H1 (cell line): Measurements from ENCODE around the gene BRD4. TPM values are rescaled to one million over a fixed set of nuclear protein-coding genes. Genes with fewer than 3 reads are reported as not detected.

Source experiments
- CTCF ChIA-PET: fragments of 300-600 bp; sonication (Branson Sonifier 250); formaldehyde crosslinking; loops from one replicate; lab custom pipeline; 2021; ENCODE audit not compliant: partially characterized antibody; lab: Charles Lee
- POLR2A ChIA-PET: fragments of 300-600 bp; sonication (Branson Sonifier 250); formaldehyde crosslinking; loops from one replicate; lab custom pipeline; 2021; ENCODE audit warnings: inconsistent platforms; ENCODE audit not compliant: partially characterized antibody; lab: Charles Lee
- DNase-seq, 2 experiments: peaks; one replicate each; pipeline versions ENCODE4 v3.0.0 to v3.0.0-alpha.2; 2010 to 2022; ENCODE audit warnings: low spot score in 2 of 2, low read depth in 1 of 2, mixed read lengths in 1 of 2
- FAIRE-seq: peaks from 2 replicates; lab custom pipeline; 2011; peaks lifted over from hg19 to GRCh38; lab: Jason Lieb, UNC
- H2AFZ ChIP-seq: 2 replicates; pipeline ENCODE4 v1.8.1; 2012; ENCODE audit warnings: low read length, inconsistent platforms
- H2AK5ac ChIP-seq: 2 replicates; pipeline ENCODE4 v1.6.1; 2013; ENCODE audit warnings: low read depth, low read length
- H2BK120ac ChIP-seq: replicated peaks from 2 replicates; pipeline ENCODE3; 2013; ENCODE audit warnings: low read depth, low read length, inconsistent platforms
- H2BK12ac ChIP-seq: 2 replicates; pipeline ENCODE4 v1.6.1; 2013; ENCODE audit warnings: low read depth, low read length
- H2BK15ac ChIP-seq: 2 replicates; pipeline ENCODE4 v1.6.1; 2013; ENCODE audit warnings: low read length
- H2BK20ac ChIP-seq: 2 replicates; pipeline ENCODE4 v1.6.1; 2013; ENCODE audit warnings: low read length
- H2BK5ac ChIP-seq: 2 replicates; pipeline ENCODE4 v1.6.1; 2013; ENCODE audit warnings: low read depth, low read length
- H3K14ac ChIP-seq: 2 replicates; pipeline ENCODE4 v1.6.1; 2013; ENCODE audit warnings: inconsistent platforms; ENCODE audit not compliant: insufficient read length
- H3K18ac ChIP-seq: 2 replicates; pipeline ENCODE4 v1.6.1; 2013; ENCODE audit warnings: low read length; ENCODE audit errors: extremely low read depth
- H3K23ac ChIP-seq: 2 replicates; pipeline ENCODE4 v1.6.1; 2013; ENCODE audit warnings: inconsistent platforms; ENCODE audit not compliant: insufficient read length
- H3K23me2 ChIP-seq: 2 replicates; pipeline ENCODE4 v1.6.1; 2013; ENCODE audit warnings: low read depth, low read length
- H3K27ac ChIP-seq: 2 replicates; pipeline ENCODE4 v1.6.1; 2011; ENCODE audit warnings: low read depth, low read length, inconsistent platforms
- H3K27me3 ChIP-seq, 4 experiments: replicated peaks in 1 of 4; 1 replicate in 1 of 4; 2 replicates in 3 of 4; pipeline versions ENCODE4 v1.6.1 to v1.8.1; 2011 to 2013; ENCODE audit warnings: low read length in 3 of 4, mild to moderate bottlenecking in 3 of 4, inconsistent platforms in 2 of 4, mixed read lengths in 2 of 4, moderate library complexity in 1 of 4; ENCODE audit not compliant: control insufficient read depth in 3 of 4, insufficient read depth in 3 of 4; ENCODE audit errors: extremely low read depth in 1 of 4
- H3K36me3 ChIP-seq, 4 experiments: 2 replicates each; pipeline versions ENCODE4 v1.6.1 to v1.8.1; 2011 to 2013; ENCODE audit warnings: mild to moderate bottlenecking in 4 of 4, low read length in 3 of 4, moderate library complexity in 2 of 4, control low read depth in 1 of 4, inconsistent platforms in 1 of 4; ENCODE audit not compliant: insufficient read depth in 4 of 4, control insufficient read depth in 2 of 4
- H3K4ac ChIP-seq: replicated peaks from 2 replicates; pipeline ENCODE3; 2013; ENCODE audit warnings: low read length, low read depth, mixed read lengths, inconsistent platforms; ENCODE audit not compliant: insufficient read length
- H3K4me1 ChIP-seq, 4 experiments: replicated peaks in 1 of 4; 1 replicate in 1 of 4; 2 replicates in 3 of 4; pipeline versions ENCODE4 v1.6.1 to v1.8.1; 2011 to 2013; ENCODE audit warnings: low read length in 3 of 4, inconsistent platforms in 2 of 4, mixed read lengths in 1 of 4; ENCODE audit not compliant: insufficient read depth in 4 of 4, control insufficient read depth in 3 of 4
- H3K4me2 ChIP-seq, 2 experiments: 2 replicates each; pipeline versions ENCODE4 v1.6.1 to v1.8.1; 2011 to 2013; ENCODE audit warnings: low read depth in 2 of 2, low read length in 2 of 2, control low read depth in 1 of 2, inconsistent platforms in 1 of 2, mild to moderate bottlenecking in 1 of 2; ENCODE audit not compliant: insufficient read depth in 1 of 2
- H3K4me3 ChIP-seq, 4 experiments: fragments of 200-600, 300-600 bp in 1 of 4; sonication (generic), shearing (Covaris generic), sonication (Bioruptor Twin) in 1 of 4; 2 replicates each; pipeline versions ENCODE4 v1.5.1 to v1.8.1; 2011 to 2016; ENCODE audit warnings: low read length in 4 of 4, low read depth in 3 of 4, control low read depth in 2 of 4, inconsistent platforms in 2 of 4, mild to moderate bottlenecking in 2 of 4, mixed read lengths in 1 of 4, moderate library complexity in 1 of 4; ENCODE audit not compliant: insufficient read depth in 2 of 4; ENCODE audit errors: extremely low read depth in 1 of 4
- H3K56ac ChIP-seq: replicated peaks from 2 replicates; pipeline ENCODE3; 2013; ENCODE audit warnings: low read depth, mild to moderate bottlenecking, mixed read lengths, low read length, inconsistent platforms; ENCODE audit not compliant: insufficient read length
- H3K79me1 ChIP-seq: 2 replicates; pipeline ENCODE4 v1.6.1; 2013; ENCODE audit warnings: low read depth, low read length, control low read depth
- H3K79me2 ChIP-seq, 2 experiments: 2 replicates each; pipeline versions ENCODE4 v1.6.1 to v1.8.1; 2012 to 2013; ENCODE audit warnings: low read length in 2 of 2, mild to moderate bottlenecking in 2 of 2, inconsistent platforms in 1 of 2; ENCODE audit not compliant: insufficient read depth in 2 of 2, control insufficient read depth in 1 of 2
- H3K9ac ChIP-seq, 4 experiments: replicated peaks in 1 of 4; 1 replicate in 1 of 4; 2 replicates in 3 of 4; pipeline versions ENCODE4 v1.6.1 to v1.8.1; 2011 to 2013; ENCODE audit warnings: low read depth in 3 of 4, low read length in 3 of 4, control low read depth in 2 of 4, mild to moderate bottlenecking in 2 of 4, moderate library complexity in 2 of 4, inconsistent platforms in 1 of 4; ENCODE audit errors: extremely low read depth in 1 of 4
- H3K9me3 ChIP-seq, 2 experiments: 2 replicates each; pipeline versions ENCODE4 v1.6.1 to v1.8.1; 2012 to 2013; ENCODE audit warnings: mild to moderate bottlenecking in 2 of 2, moderate library complexity in 2 of 2, control low read depth in 1 of 2, inconsistent platforms in 1 of 2, low read depth in 1 of 2, low read length in 1 of 2, mixed read lengths in 1 of 2; ENCODE audit not compliant: insufficient read depth in 2 of 2
- H4K20me1 ChIP-seq, 2 experiments: replicated peaks in 1 of 2; 2 replicates each; pipeline versions ENCODE3 to v1.8.1; 2011 to 2013; ENCODE audit warnings: inconsistent platforms in 2 of 2, low read length in 2 of 2, mild to moderate bottlenecking in 1 of 2; ENCODE audit not compliant: insufficient read depth in 2 of 2, control insufficient read depth in 1 of 2
- H4K5ac ChIP-seq: 2 replicates; pipeline ENCODE4 v1.6.1; 2013; ENCODE audit warnings: low read length, low read depth, mixed read lengths, inconsistent platforms; ENCODE audit not compliant: insufficient read length
- H4K8ac ChIP-seq: 2 replicates; pipeline ENCODE4 v1.8.0; 2013; ENCODE audit warnings: mild to moderate bottlenecking, moderate library complexity, low read length, inconsistent platforms; ENCODE audit not compliant: insufficient read depth; ENCODE audit errors: extremely low read depth
- H4K91ac ChIP-seq: replicated peaks from 2 replicates; pipeline ENCODE3; 2013; ENCODE audit warnings: low read length, mixed read lengths, inconsistent platforms; ENCODE audit not compliant: insufficient read length
- EGR1 ChIP-seq: IDR thresholded peaks from 2 replicates; pipeline ENCODE4 v1.6.1; 2011; ENCODE audit warnings: low read depth, low read length, borderline replicate concordance
- GABPA ChIP-seq: IDR thresholded peaks from 2 replicates; pipeline ENCODE4 v1.6.1; 2011; ENCODE audit warnings: mild to moderate bottlenecking, low read length, moderate library complexity, borderline replicate concordance; ENCODE audit not compliant: insufficient read depth
- POU5F1 ChIP-seq: IDR thresholded peaks from 2 replicates; pipeline ENCODE4 v1.6.1; 2011; ENCODE audit warnings: low read depth, mild to moderate bottlenecking, low read length, moderate library complexity
- SIN3A ChIP-seq, 2 experiments: IDR thresholded peaks in 1 of 2; conservative IDR thresholded peaks in 1 of 2; 2 replicates each; pipeline ENCODE4 v1.6.1; 2011 to 2012; ENCODE audit warnings: low read length in 2 of 2, improper control_type of control experiment in 1 of 2, low read depth in 1 of 2, mild to moderate bottlenecking in 1 of 2
- SIX5 ChIP-seq: IDR thresholded peaks from 2 replicates; pipeline ENCODE4 v1.6.1; 2011; ENCODE audit warnings: mild to moderate bottlenecking, low read depth, low read length
- TAF7 ChIP-seq: optimal IDR thresholded peaks from 2 replicates; pipeline ENCODE3; 2011; ENCODE audit warnings: low read depth, mild to moderate bottlenecking, inconsistent platforms, low read length, moderate library complexity, borderline replicate concordance
- WGBS, 2 experiments: shearing (Covaris generic) in 1 of 2; methylation state at CpG; one replicate each; pipeline versions ENCODE4 v1.1.6 to v1.1.7; 2013 to 2015; ENCODE audit warnings: low lambda C conversion rate in 2 of 2, mixed read lengths in 2 of 2, inconsistent platforms in 1 of 2, low coverage in 1 of 2, missing lambda C conversion rate in 1 of 2; ENCODE audit not compliant: insufficient replicate concordance in 2 of 2, insufficient coverage in 1 of 2, insufficient read length in 1 of 2; ENCODE audit errors: extremely low coverage in 1 of 2, missing lambda C conversion rate in 1 of 2; 5-methylcytosine and 5-hydroxymethylcytosine counted together
- polyA plus RNA-seq, 7 experiments: library from polyadenylated mRNA; depleted of rRNA in 3 of 7; stranded (reverse) in 5 of 7; unstranded in 2 of 7; fragments of >200 nt in 5 of 7; fragments of 200-250 nt in 2 of 7; gene quantifications; 1 replicate in 5 of 7; 2 replicates in 1 of 7; 4 replicates in 1 of 7; pipeline versions ENCODE4 v1.2.1 to v1.2.3, GENCODE V29; 2011 to 2013; ENCODE audit warnings: missing spikeins in 2 of 7, mixed read lengths in 2 of 7
- total RNA-seq: library from RNA; stranded (reverse); fragmentation: NEBNext Ultra II Directional; extraction: Animal tissue kit (Norgen Biotek cat#: 25700); gene quantifications from 2 replicates; pipeline ENCODE4 v1.2.1, GENCODE V29; 2021

The BRD4 gene
- total and polyA plus RNA-seq, 2 of the 8 experiments (the other 6 are each of a cell fraction or from before 2014, with no cell fraction given) = 14.1 to 146 TPM

- H3K23ac ChIP-seq = no peak overlapping the region
- ChIA-PET POLR2A (interaction anchor here (0.7 to 1.3 kb wide), 4 partner anchors 14 to 110 kb away, joined by 3 to 5 read pairs (median 4); no protein-coding TSS in a partner anchor), CTCF (interaction anchor here (0.6 to 4.3 kb wide), 4 partner anchors 11 to 54 kb away, joined by 3 to 26 read pairs (median 6); no protein-coding TSS in a partner anchor)
- H2BK20ac ChIP-seq = no peak overlapping the region
- no peaks in the 10 kb centered on the region for H3K9me3 ChIP-seq
- H2AK5ac ChIP-seq = no peak overlapping the region
- no peaks in the 10 kb centered on the region for H3K23me2 ChIP-seq
- H3K27ac ChIP-seq = no peak overlapping the region
- no peaks in the 10 kb centered on the region; a peak in 1 of 7 replicates for H3K4me1 ChIP-seq
- no peak overlapping the region for H3K4me2 ChIP-seq
- H3K79me1 ChIP-seq = peaks cover 26% of the 10 kb centered on the region
- H3K4me3 ChIP-seq = no peak overlapping the region
- no peak overlapping the region for H2AFZ ChIP-seq
- H4K20me1 ChIP-seq = peaks cover 31 to 61% of the 10 kb centered on the region in 2 experiments
- no peak overlapping the region for H2BK15ac ChIP-seq
- peaks cover 3 to 79% of the 10 kb centered on the region in 2 experiments; a peak in 2 of 4 replicates for H3K79me2 ChIP-seq
- H2BK120ac ChIP-seq = no peak overlapping the region
- FAIRE-seq = no peak
- H3K9ac ChIP-seq = no peak overlapping the region
- H3K18ac ChIP-seq = no peak overlapping the region
- H2BK12ac ChIP-seq = no peak overlapping the region
- WGBS, 2 experiments = 92% methylated on average over 12 of the region's 12 CpGs; no CpG with 5 or more reads in 1 of the 2 experiments
- H4K5ac ChIP-seq = no peak overlapping the region
- no peak overlapping the region for H3K4ac ChIP-seq
- no peak overlapping the region for H3K14ac ChIP-seq
- no peaks in the 10 kb centered on the region for H3K27me3 ChIP-seq
- no peak overlapping the region for H3K56ac ChIP-seq
- H4K91ac ChIP-seq = no peak overlapping the region
- H2BK5ac ChIP-seq = no peak overlapping the region
- DNase-seq = no peak
- TF ChIP-seq POU5F1 = no peak
- no peak for TF ChIP-seq SIN3A (conservative IDR thresholded peaks at IDR 0.05 in 1 of 2, IDR thresholded peaks at IDR 0.05 in 1 of 2; ENCODE audit: low read depth in 1 of 2, low read length in 2 of 2)
- TF ChIP-seq GABPA = no peak
- no peak for TF ChIP-seq TAF7
- no peak for TF ChIP-seq EGR1
- TF ChIP-seq SIX5 = no peak
- peaks cover 34 to 75% (median 62%) of the 10 kb centered on the region in 4 experiments for H3K36me3 ChIP-seq
- H4K8ac ChIP-seq = no peak overlapping the region
Measured at GRCh38 chr19:15268192-15268927, 64.0 kb downstream of the BRD4 start.
